GM12874 (cell line): Measurements from ENCODE around the gene TMEM171.

ENCODE experiments used
- CTCF ChIP-seq: IDR thresholded peaks from 2 replicates; pipeline ENCODE4 v1.5.1; 2011; ENCODE audit warnings: low read depth, mild to moderate bottlenecking, control low read depth, low read length, moderate library complexity; ENCODE audit not compliant: insufficient read depth

The TMEM171 gene

GRCh38 chr5:73142035-73142434 lies 21.7 kb downstream of the TMEM171 start:
- no peak for TF ChIP-seq CTCF

GRCh38 chr5:73143716-73144115 lies 23.3 kb downstream of the TMEM171 start:
- no peak for TF ChIP-seq CTCF

GRCh38 chr5:73149540-73149939 lies 29.2 kb downstream of the TMEM171 start:
- TF ChIP-seq CTCF = no peak

- no peak for TF ChIP-seq CTCF
These were observed 30.5 kb downstream of the TMEM171 start for GRCh38 chr5:73150876-73151275.

GRCh38 chr5:73151766-73152410 lies 31.5 kb downstream of the TMEM171 start:
- no peak for TF ChIP-seq CTCF

- no peak for TF ChIP-seq CTCF
These were observed 32.3 kb downstream of the TMEM171 start for GRCh38 chr5:73152411-73153388.

- no peak for TF ChIP-seq CTCF
These were observed 33.1 kb downstream of the TMEM171 start for GRCh38 chr5:73153513-73153912.
